ENCODE results near the gene CCDC78. TPM values are rescaled to one million over a fixed set of nuclear protein-coding genes. Genes with fewer than 3 reads are reported as not detected.

CCDC78 gene
- total RNA-seq, 1 donor: 1.3 TPM

DNA sequence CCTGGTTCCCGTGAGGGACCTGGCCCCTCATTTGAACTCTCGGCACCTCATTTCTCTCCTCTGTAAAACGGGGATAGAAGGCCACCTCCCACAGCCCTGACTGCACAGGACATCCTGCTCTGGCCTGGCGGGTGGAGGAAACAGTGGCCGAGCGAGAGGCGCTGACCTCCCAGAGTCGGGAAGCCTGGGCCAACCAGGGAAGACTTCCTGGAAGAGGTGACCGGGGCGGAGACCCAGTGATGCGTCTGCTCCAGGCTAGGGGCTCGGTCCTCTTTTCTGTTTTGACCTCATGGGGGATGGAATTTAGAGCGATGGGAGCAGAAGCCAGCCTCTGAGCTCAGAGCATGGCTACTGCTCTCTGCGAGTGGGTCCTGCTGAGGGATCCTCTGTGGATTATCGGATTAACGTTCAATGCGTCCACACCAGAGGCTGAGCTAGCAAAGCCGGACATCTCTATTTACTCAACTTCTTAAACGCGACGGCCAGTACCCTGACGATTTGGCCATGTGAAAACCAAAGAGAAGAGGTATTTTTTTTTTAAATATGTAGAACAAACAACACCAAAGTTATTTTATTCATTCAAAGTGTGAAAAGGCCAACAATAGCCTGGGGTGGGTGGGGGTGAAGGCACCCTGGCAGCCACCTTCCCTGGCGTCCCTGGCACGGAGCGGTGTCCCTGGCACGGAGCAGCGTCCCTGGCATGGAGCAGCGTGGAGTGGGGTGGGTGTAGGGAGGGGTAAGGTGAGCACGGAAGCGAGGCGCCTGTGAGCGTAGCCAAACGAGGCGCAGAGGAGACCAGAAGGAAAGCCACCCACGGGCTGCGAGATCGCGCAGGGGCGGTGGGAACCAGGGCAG lies 25.1 kb upstream of the CCDC78 start:
- no peak overlapping the region for H3K4me3 ChIP-seq (ENCODE audit: low read depth, low read length)
- TF ChIP-seq CTCF (IDR thresholded peaks at IDR 0.05; ENCODE audit: insufficient read depth, low read depth, low read length): no peak
- DNase-seq (ENCODE audit: low read depth): no peak

- TF ChIP-seq CTCF (IDR thresholded peaks at IDR 0.05; ENCODE audit: insufficient read depth, low read depth, low read length): no peak
- no peak overlapping the region for H3K4me3 ChIP-seq (ENCODE audit: low read depth, low read length)
Observed at GRCh38 chr16:750485-750884, 24.2 kb upstream of the CCDC78 start.

DNA sequence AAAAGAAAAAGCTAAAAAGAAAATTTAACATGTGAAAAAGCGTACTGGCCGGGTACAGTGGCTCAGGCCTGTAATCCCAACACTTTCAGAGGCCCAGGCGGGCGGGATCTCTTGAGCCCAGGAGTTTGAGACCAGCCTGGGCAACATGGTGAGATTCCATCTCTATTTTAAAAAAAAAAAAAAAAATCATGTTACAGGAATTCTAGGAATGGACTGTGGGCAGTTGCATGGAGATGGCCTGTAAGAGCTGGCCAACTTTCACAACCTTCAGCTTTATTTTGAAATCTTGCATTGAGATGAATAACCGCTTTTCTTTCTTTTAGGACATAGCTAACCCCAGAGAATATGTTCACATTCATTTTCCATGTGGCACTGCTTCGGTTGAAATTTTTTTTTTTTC lies 22.8 kb upstream of the CCDC78 start:
- peak; percentile 80 for DNase-seq (ENCODE audit: low read depth)
- no peak overlapping the region for H3K4me3 ChIP-seq (ENCODE audit: low read depth, low read length)
- TF ChIP-seq CTCF (IDR thresholded peaks at IDR 0.05; ENCODE audit: insufficient read depth, low read depth, low read length): no peak

More at GRCh38 chr16:750485-750884, 24.2 kb upstream of the CCDC78 start:
- peak; percentile 48 for DNase-seq (ENCODE audit: low read depth)

- H3K4me3 ChIP-seq (ENCODE audit: low read depth, low read length): no peak overlapping the region
- no peak for DNase-seq (ENCODE audit: low read depth)
- TF ChIP-seq CTCF (IDR thresholded peaks at IDR 0.05; ENCODE audit: insufficient read depth, low read depth, low read length): no peak
Observed at GRCh38 chr16:747978-748746, 21.9 kb upstream of the CCDC78 start.

DNA sequence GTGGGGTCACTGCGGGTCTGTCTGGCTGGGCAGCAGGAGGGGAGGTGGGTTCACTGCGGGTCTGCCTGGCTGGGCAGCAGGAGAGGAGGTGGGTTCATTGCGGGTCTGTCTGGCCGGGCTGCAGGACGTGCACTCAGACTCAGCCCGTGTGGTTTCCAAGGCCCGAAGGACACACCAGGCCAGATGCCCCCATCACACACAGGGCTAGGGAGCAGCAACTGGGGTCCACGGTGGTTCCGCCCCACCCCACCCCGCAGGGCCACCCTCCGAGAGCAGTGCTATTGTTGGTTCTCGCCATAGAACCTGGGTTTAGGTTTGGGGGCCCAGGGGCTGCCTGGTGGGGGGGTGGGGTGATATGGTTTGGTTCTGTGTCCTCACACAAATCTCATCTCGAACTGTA lies 20.4 kb upstream of the CCDC78 start:
- TF ChIP-seq CTCF (IDR thresholded peaks at IDR 0.05; ENCODE audit: insufficient read depth, low read depth, low read length): no peak
- H3K4me3 ChIP-seq (ENCODE audit: low read depth, low read length): no peak overlapping the region
- no peak for DNase-seq (ENCODE audit: low read depth)

DNA sequence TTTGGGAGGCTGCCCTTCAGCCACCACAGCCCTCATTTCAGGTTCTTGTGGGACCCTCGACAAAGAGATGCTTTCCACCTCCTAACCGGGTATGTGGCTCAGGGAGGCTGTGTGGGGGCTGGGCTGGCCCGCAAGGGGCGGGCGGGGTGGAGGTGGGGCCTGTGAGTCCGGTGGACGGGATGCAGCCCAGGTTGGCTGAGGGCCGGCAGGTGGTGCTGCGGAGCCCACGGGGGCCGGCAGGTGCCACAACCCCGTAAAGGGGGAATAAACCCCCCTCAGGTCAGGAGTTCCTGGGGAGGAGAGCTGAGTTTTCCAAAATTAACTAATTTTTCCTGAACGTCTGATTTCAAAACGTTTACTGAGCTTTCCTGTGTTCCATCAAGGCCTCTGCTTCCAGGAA lies 19.5 kb upstream of the CCDC78 start:
- no peak overlapping the region for H3K4me3 ChIP-seq (ENCODE audit: low read depth, low read length)
- no peak for DNase-seq (ENCODE audit: low read depth)
- TF ChIP-seq CTCF (IDR thresholded peaks at IDR 0.05; ENCODE audit: insufficient read depth, low read depth, low read length): peak; percentile 11
